OCI-LY1 (cell line): ENCODE measurements around the gene MIOX.

ENCODE experiments used
- H2AFZ ChIP-seq: fragments of 200-600 bp; sonication (generic), shearing (Covaris generic); 2 replicates; pipeline ENCODE4 v1.6.0; 2014; ENCODE audit warnings: antibody characterized with exemption, mild to moderate bottlenecking, low read length
- H3F3A ChIP-seq: fragments of 200-600 bp; sonication (generic), shearing (Covaris generic); 2 replicates; pipeline ENCODE4 v1.6.0; 2014; ENCODE audit warnings: mild to moderate bottlenecking, antibody characterized with exemption, low read length, moderate library complexity; ENCODE audit not compliant: insufficient read depth
- H3K27ac ChIP-seq: fragments of 200-600 bp; sonication (generic); 2 replicates; pipeline ENCODE4 v1.5.1; 2014; ENCODE audit warnings: low read length, mixed run types, mild to moderate bottlenecking, low read depth; ENCODE audit not compliant: poor library complexity, severe bottlenecking
- H3K27me3 ChIP-seq: fragments of 200-600 bp; sonication (generic); 2 replicates; pipeline ENCODE4 v1.6.0; 2014; ENCODE audit warnings: antibody characterized with exemption, mild to moderate bottlenecking, low read length, moderate library complexity; ENCODE audit not compliant: insufficient read depth
- H3K36me3 ChIP-seq: fragments of 200-600 bp; sonication (generic); 2 replicates; pipeline ENCODE4 v1.6.1; 2014; ENCODE audit warnings: mild to moderate bottlenecking, antibody characterized with exemption, low read length, moderate library complexity, mixed read lengths; ENCODE audit not compliant: insufficient read depth
- H3K4me1 ChIP-seq: fragments of 200-600 bp; sonication (generic); 2 replicates; pipeline ENCODE4 v1.5.1; 2014; ENCODE audit warnings: mild to moderate bottlenecking, low read length, moderate library complexity; ENCODE audit not compliant: insufficient read depth, severe bottlenecking
- H3K4me2 ChIP-seq: fragments of 200-600 bp; sonication (generic), shearing (Covaris generic); 2 replicates; pipeline ENCODE4 v1.6.1; 2014; ENCODE audit warnings: low read length
- H3K4me3 ChIP-seq: fragments of 200-600 bp; sonication (generic); 2 replicates; pipeline ENCODE4 v1.5.1; 2014; ENCODE audit warnings: low read length, low read depth, mild to moderate bottlenecking, mixed read lengths; ENCODE audit not compliant: poor library complexity, severe bottlenecking
- H3K79me2 ChIP-seq: fragments of 200-600 bp; shearing (Covaris generic); 2 replicates; pipeline ENCODE4 v1.6.1; 2016; ENCODE audit warnings: mixed run types, low read length, mixed read lengths; ENCODE audit not compliant: insufficient read depth
- H3K9ac ChIP-seq: fragments of 200-600 bp; sonication (generic), shearing (Covaris generic); 2 replicates; pipeline ENCODE4 v1.6.1; 2014; ENCODE audit warnings: mild to moderate bottlenecking, low read length, mixed read lengths
- H3K9me2 ChIP-seq: fragments of 200-600 bp; sonication (generic), shearing (Covaris generic); 2 replicates; pipeline ENCODE4 v1.6.1; 2014; ENCODE audit warnings: low read depth, mild to moderate bottlenecking, low read length, mixed read lengths
- H3K9me3 ChIP-seq: fragments of 200-600 bp; shearing (Covaris generic); 2 replicates; pipeline ENCODE4 v1.6.1; 2014; ENCODE audit warnings: low read length, mixed read lengths
- H4K20me1 ChIP-seq: fragments of 200-600 bp; sonication (generic), shearing (Covaris generic); 2 replicates; pipeline ENCODE4 v1.6.0; 2016; ENCODE audit warnings: mild to moderate bottlenecking, low read length; ENCODE audit not compliant: insufficient read depth
- CTCF ChIP-seq: fragments of 200-600 bp; sonication (generic), shearing (Covaris generic); IDR thresholded peaks from 2 replicates; pipeline ENCODE4 v1.5.1; 2017; ENCODE audit warnings: mild to moderate bottlenecking, antibody characterized with exemption, low read length, moderate library complexity, mixed read lengths
- EZH2 ChIP-seq: fragments of 200-600 bp; sonication (generic), shearing (Covaris generic); IDR thresholded peaks from 2 replicates; pipeline ENCODE4 v1.8.0; 2017; ENCODE audit warnings: borderline replicate concordance, mixed run types, mild to moderate bottlenecking, antibody characterized with exemption, low read length, moderate library complexity, mixed read lengths

The MIOX gene

GRCh38 chr22:50474710-50475651 lies 11.7 kb upstream of the MIOX start, which contains the start of gene SBF1:
SBF1 (minus strand) TSS chr22:50475035; CDS start chr22:50474840, 195 bp downstream.
- Histone ChIP-seq H3K4me3 (peak within 1 kb of the TSS; percentile 88), H3K27ac (peak within 1 kb of the TSS; percentile 98), H3K79me2 (peaks cover 26% of the 10 kb centered on the region), H3K4me2 (peak within 1 kb of the TSS; percentile 86), H3K36me3 (no peaks in the 10 kb centered on the region; the same call in 1 of the 2 replicates), H4K20me1 (no peaks in the 10 kb centered on the region), H3K9ac (peak within 1 kb of the TSS; percentile 74), H3K27me3 (no peaks in the 10 kb centered on the region), H3F3A (no peaks in the 10 kb centered on the region), H3K9me3 (no peaks in the 10 kb centered on the region), H3K4me1 (peaks cover 47% of the 10 kb centered on the region), H2AFZ (no peak within 1 kb of the TSS), H3K9me2 (no peaks in the 10 kb centered on the region)
- no peak for TF ChIP-seq CTCF
- no peak for TF ChIP-seq EZH2

- H3K9me2 ChIP-seq = no peaks in the 10 kb centered on the region
- no peaks in the 10 kb centered on the region for H4K20me1 ChIP-seq
- no peak overlapping the region for H3K27ac ChIP-seq
- peak overlapping the region; percentile 70 for H3K4me2 ChIP-seq
- H3F3A ChIP-seq = no peaks in the 10 kb centered on the region
- no peaks in the 10 kb centered on the region; the same call in 1 of the 2 replicates for H3K36me3 ChIP-seq
- H3K79me2 ChIP-seq = peaks cover 26% of the 10 kb centered on the region
- TF ChIP-seq EZH2 (no peak), CTCF (no peak)
- peaks cover 40% of the 10 kb centered on the region for H3K4me1 ChIP-seq
- no peaks in the 10 kb centered on the region for H3K9me3 ChIP-seq
- H3K4me3 ChIP-seq = peak overlapping the region; percentile 88
- H3K9ac ChIP-seq = peak overlapping the region; percentile 62; the same call in 1 of the 2 replicates
- no peak overlapping the region for H2AFZ ChIP-seq
- no peaks in the 10 kb centered on the region for H3K27me3 ChIP-seq
Observed at GRCh38 chr22:50475652-50476002, 11.0 kb upstream of the MIOX start.

GRCh38 chr22:50476868-50477267 lies 9.8 kb upstream of the MIOX start:
- Histone ChIP-seq H3K9ac (no peak overlapping the region; the same call in 1 of the 2 replicates), H3K27ac (no peak overlapping the region), H2AFZ (no peak overlapping the region), H3K79me2 (peaks cover 22% of the 10 kb centered on the region), H3K4me1 (peaks cover 31% of the 10 kb centered on the region), H3K9me2 (no peaks in the 10 kb centered on the region), H3K4me3 (no peak overlapping the region), H3K36me3 (no peaks in the 10 kb centered on the region; the same call in 1 of the 2 replicates), H4K20me1 (no peaks in the 10 kb centered on the region), H3F3A (no peaks in the 10 kb centered on the region), H3K9me3 (no peaks in the 10 kb centered on the region), H3K27me3 (peaks cover 4% of the 10 kb centered on the region; the same call in 1 of the 2 replicates), H3K4me2 (no peak overlapping the region)
- TF ChIP-seq EZH2 (no peak), CTCF (no peak)
